SK-N-SH (cell line): Measurements from ENCODE around the gene ERMAP. TPM values are rescaled to one million over a fixed set of nuclear protein-coding genes. Genes with fewer than 3 reads are reported as not detected.
A peak's percentile ranks its signal among the peaks of the same experiment; 100 is the strongest.

ENCODE experiments used
- CTCF ChIA-PET: fragments of 300-600, 350-600 bp; formaldehyde crosslinking; extraction: SDS; loops from one replicate; lab custom pipeline; 2021; lab: Yijun Ruan, JAX
- POLR2A ChIA-PET: fragments of 350-600 bp; sonication (Branson Sonifier 250); formaldehyde crosslinking; extraction: SDS; loops from one replicate; lab custom pipeline; 2020; ENCODE audit warnings: antibody characterized with exemption, inconsistent platforms; lab: Yijun Ruan, JAX
- DNase-seq: peaks from one replicate; pipeline ENCODE4 v3.0.0; 2012
- H2AFZ ChIP-seq: fragments of 200-600 bp; sonication (generic); 2 replicates; pipeline ENCODE4 v1.8.1; 2016; ENCODE audit warnings: antibody characterized with exemption, mild to moderate bottlenecking, low read depth
- H3F3A ChIP-seq: fragments of 200-600 bp; sonication (generic); replicated peaks from 2 replicates; pipeline ENCODE3; 2016; ENCODE audit warnings: antibody characterized with exemption, mild to moderate bottlenecking; ENCODE audit not compliant: insufficient read depth
- H3K27ac ChIP-seq, 2 experiments: fragments of 200-500 bp in 1 of 2; fragments of 200-600 bp in 1 of 2; sonication (Bioruptor generic) in 1 of 2; sonication (generic), shearing (Covaris generic) in 1 of 2; 2 replicates each; pipeline versions ENCODE4 v1.5.1 to v1.6.1; 2014 to 2016; ENCODE audit warnings: low read depth in 2 of 2, inconsistent platforms in 1 of 2, low read length in 1 of 2, mild to moderate bottlenecking in 1 of 2, mixed read lengths in 1 of 2
- H3K27me3 ChIP-seq: fragments of 200-600 bp; sonication (generic), shearing (Covaris generic); 2 replicates; pipeline ENCODE4 v1.6.1; 2016; ENCODE audit warnings: mixed run types; ENCODE audit not compliant: insufficient read depth
- H3K36me3 ChIP-seq, 2 experiments: fragments of 200-500 bp in 1 of 2; fragments of 200-600 bp in 1 of 2; sonication (Bioruptor generic) in 1 of 2; sonication (generic) in 1 of 2; replicated peaks in 1 of 2; 2 replicates each; pipeline versions ENCODE3 to v1.5.1; 2014 to 2016; ENCODE audit warnings: low read length in 1 of 2, mild to moderate bottlenecking in 1 of 2; ENCODE audit not compliant: insufficient read depth in 2 of 2, control insufficient read depth in 1 of 2
- H3K4me1 ChIP-seq, 2 experiments: fragments of 200-500 bp in 1 of 2; fragments of 200-600 bp in 1 of 2; sonication (Bioruptor generic) in 1 of 2; sonication (generic), shearing (Covaris generic) in 1 of 2; 2 replicates each; pipeline versions ENCODE4 v1.5.1 to v1.6.1; 2014 to 2016; ENCODE audit warnings: low read depth in 1 of 2, low read length in 1 of 2, mixed run types in 1 of 2; ENCODE audit not compliant: insufficient read depth in 2 of 2, control insufficient read depth in 1 of 2
- H3K4me2 ChIP-seq: fragments of 200-600 bp; sonication (generic), shearing (Covaris generic); 2 replicates; pipeline ENCODE4 v1.6.1; 2017; ENCODE audit warnings: mixed run types
- H3K4me3 ChIP-seq, 2 experiments: fragments of 200-500 bp in 1 of 2; fragments of 200-600 bp in 1 of 2; sonication (Bioruptor generic) in 1 of 2; sonication (generic), shearing (Covaris generic) in 1 of 2; 2 replicates each; pipeline versions ENCODE4 v1.5.1 to v1.8.1; 2014 to 2016; ENCODE audit warnings: low read depth in 2 of 2, inconsistent platforms in 1 of 2, low read length in 1 of 2, mild to moderate bottlenecking in 1 of 2, mixed read lengths in 1 of 2, moderate library complexity in 1 of 2
- H3K79me2 ChIP-seq: fragments of 200-600 bp; sonication (generic); 2 replicates; pipeline ENCODE4 v1.8.1; 2017; ENCODE audit warnings: mild to moderate bottlenecking; ENCODE audit not compliant: insufficient read depth
- H3K9ac ChIP-seq: fragments of 200-600 bp; sonication (generic); 2 replicates; pipeline ENCODE4 v1.6.1; 2017; ENCODE audit warnings: mixed run types
- H3K9me2 ChIP-seq: fragments of 200-600 bp; sonication (generic); 2 replicates; pipeline ENCODE4 v1.6.1; 2017; ENCODE audit warnings: mixed run types
- H3K9me3 ChIP-seq: fragments of 200-600 bp; sonication (generic); 2 replicates; pipeline ENCODE4 v1.6.1; 2017; ENCODE audit warnings: mixed run types, mild to moderate bottlenecking, moderate library complexity
- H4K20me1 ChIP-seq: fragments of 200-600 bp; sonication (generic); 2 replicates; pipeline ENCODE4 v1.6.1; 2017; ENCODE audit warnings: mild to moderate bottlenecking, mixed run types; ENCODE audit not compliant: insufficient read depth
- CHD2 ChIP-seq: fragments of 150-350 bp; IDR thresholded peaks from 2 replicates; pipeline ENCODE4 v1.6.1; 2018; ENCODE audit warnings: low read length; ENCODE audit not compliant: partially characterized antibody
- EZH2phosphoT487 ChIP-seq: fragments of 200-600 bp; sonication (generic); IDR thresholded peaks from 2 replicates; pipeline ENCODE4 v1.6.1; 2017; ENCODE audit warnings: low read depth, mixed run types, mild to moderate bottlenecking, antibody characterized with exemption, moderate library complexity, borderline replicate concordance
- FOSL2 ChIP-seq: IDR thresholded peaks from 2 replicates; pipeline ENCODE4 v1.4.0; 2012; ENCODE audit warnings: low read depth, mild to moderate bottlenecking, moderate library complexity, borderline replicate concordance
- GABPA ChIP-seq: IDR thresholded peaks from 2 replicates; pipeline ENCODE4 v1.4.0; 2012; ENCODE audit warnings: low read depth, mild to moderate bottlenecking
- IRF3 ChIP-seq: fragments of 150-350 bp; IDR thresholded peaks from 2 replicates; pipeline ENCODE4 v1.6.1; 2016; ENCODE audit warnings: mild to moderate bottlenecking, low read depth, low read length
- JUND ChIP-seq: IDR thresholded peaks from 2 replicates; pipeline ENCODE4 v1.4.0; 2012
- MAX ChIP-seq: IDR thresholded peaks from 2 replicates; pipeline ENCODE4 v1.4.0; 2012; ENCODE audit warnings: low read depth
- MEF2A ChIP-seq: IDR thresholded peaks from 2 replicates; pipeline ENCODE4 v1.4.0; 2012; ENCODE audit warnings: low read depth, borderline replicate concordance
- MXI1 ChIP-seq: IDR thresholded peaks from 2 replicates; pipeline ENCODE4 v1.6.1; 2012; ENCODE audit warnings: mild to moderate bottlenecking, low read depth, low read length, improper control_type of control experiment
- NRF1 ChIP-seq: IDR thresholded peaks from 2 replicates; pipeline ENCODE4 v1.6.1; 2012; ENCODE audit warnings: low read depth, mild to moderate bottlenecking, low read length
- POLR2AphosphoS5 ChIP-seq: IDR thresholded peaks from 2 replicates; pipeline ENCODE4 v1.6.1; 2012; ENCODE audit warnings: low read depth, low read length
- RAD21 ChIP-seq: IDR thresholded peaks from 2 replicates; pipeline ENCODE4 v1.6.1; 2012; ENCODE audit warnings: mild to moderate bottlenecking, low read length
- RXRA ChIP-seq: IDR thresholded peaks from 2 replicates; pipeline ENCODE4 v1.4.0; 2012; ENCODE audit warnings: low read depth, mild to moderate bottlenecking, borderline replicate concordance
- TCF12 ChIP-seq: IDR thresholded peaks from 2 replicates; pipeline ENCODE4 v1.4.0; 2012
- TEAD4 ChIP-seq: IDR thresholded peaks from 2 replicates; pipeline ENCODE4 v1.4.0; 2012; ENCODE audit warnings: mild to moderate bottlenecking, borderline replicate concordance; ENCODE audit not compliant: insufficient read depth
- WGBS: methylation state at CpG from one replicate; pipeline ENCODE4 v1.1.6; 2017; ENCODE audit warnings: low lambda C conversion rate; 5-methylcytosine and 5-hydroxymethylcytosine counted together
- polyA plus RNA-seq, 3 experiments: library from polyadenylated mRNA; depleted of rRNA; stranded (reverse); fragments of >200 nt; gene quantifications; 2 replicates each; pipeline ENCODE4 v1.2.3, GENCODE V29; 2012
- TF ChIP-seq, protein P1 (sequence below): IDR thresholded peaks from 2 replicates; pipeline ENCODE4 v1.6.1; 2012; ENCODE audit warnings: mild to moderate bottlenecking, low read depth, low read length, moderate library complexity
- TF ChIP-seq, protein P2 (sequence below): IDR thresholded peaks from 2 replicates; pipeline ENCODE4; 2012

The ERMAP gene
- polyA plus RNA-seq, 1 of the 3 experiments (the other 2 are of a cell fraction) = 10.4 TPM

DNA sequence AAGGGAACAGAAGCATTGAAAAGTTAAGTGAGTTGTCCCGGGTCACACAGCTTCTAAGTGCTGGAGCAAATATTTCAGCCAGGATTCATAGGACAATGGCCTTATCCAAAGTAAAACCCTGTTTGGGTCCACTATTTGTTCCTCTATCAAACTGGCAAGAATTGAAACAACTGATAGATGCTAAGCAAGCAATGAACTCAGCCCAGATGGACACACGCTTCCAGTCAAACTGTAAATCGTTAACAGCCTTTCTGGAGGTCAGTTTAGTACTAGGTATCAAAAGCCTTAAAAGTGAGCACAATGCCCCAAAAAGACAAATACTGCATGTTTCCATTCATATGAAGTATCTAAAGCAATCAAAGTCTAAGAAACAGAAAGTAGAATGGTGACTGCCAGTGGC lies 1.1 kb downstream of the ERMAP start:
- Histone ChIP-seq H3F3A (peaks cover 5% of the 10 kb centered on the region), H3K4me1 (peaks cover 13 to 14% of the 10 kb centered on the region in 2 experiments; a peak in 2 of 4 replicates), H3K27me3 (no peaks in the 10 kb centered on the region), H3K27ac (no peak overlapping the region), H2AFZ (no peak overlapping the region), H3K4me2 (peak overlapping the region; percentile 76), H3K9me2 (no peaks in the 10 kb centered on the region), H3K79me2 (peaks cover 30% of the 10 kb centered on the region), H3K4me3 (peak overlapping the region; percentile 76 to 85; a peak in 2 of 4 replicates), H3K9ac (peak overlapping the region; percentile 98; the same call in 1 of the 2 replicates), H3K36me3 (peaks cover 0 to 11% of the 10 kb centered on the region in 2 experiments), H3K9me3 (no peaks in the 10 kb centered on the region), H4K20me1 (no peaks in the 10 kb centered on the region; the same call in 1 of the 2 replicates)
- 98% methylated on average over 3 of the region's 3 CpGs for WGBS
- POLR2A ChIA-PET = interaction anchor here (0.6 to 1.2 kb wide), 4 partner anchors 11 to 28 kb away, joined by 3 to 5 read pairs (median 3); partner anchors contain the start of gene ZNF691
- no peak for DNase-seq
- CTCF ChIA-PET = interaction anchor here (1.1 to 1.5 kb wide), 2 partner anchors 35 to 95 kb away, joined by 3 to 6 read pairs; no protein-coding TSS in a partner anchor
- no peak for TF ChIP-seq TCF12
- TF ChIP-seq CHD2 = no peak
- no peak for TF ChIP-seq NRF1
- no peak for TF ChIP-seq FOSL2
- TF ChIP-seq GABPA = no peak
- TF ChIP-seq, protein P1, sequence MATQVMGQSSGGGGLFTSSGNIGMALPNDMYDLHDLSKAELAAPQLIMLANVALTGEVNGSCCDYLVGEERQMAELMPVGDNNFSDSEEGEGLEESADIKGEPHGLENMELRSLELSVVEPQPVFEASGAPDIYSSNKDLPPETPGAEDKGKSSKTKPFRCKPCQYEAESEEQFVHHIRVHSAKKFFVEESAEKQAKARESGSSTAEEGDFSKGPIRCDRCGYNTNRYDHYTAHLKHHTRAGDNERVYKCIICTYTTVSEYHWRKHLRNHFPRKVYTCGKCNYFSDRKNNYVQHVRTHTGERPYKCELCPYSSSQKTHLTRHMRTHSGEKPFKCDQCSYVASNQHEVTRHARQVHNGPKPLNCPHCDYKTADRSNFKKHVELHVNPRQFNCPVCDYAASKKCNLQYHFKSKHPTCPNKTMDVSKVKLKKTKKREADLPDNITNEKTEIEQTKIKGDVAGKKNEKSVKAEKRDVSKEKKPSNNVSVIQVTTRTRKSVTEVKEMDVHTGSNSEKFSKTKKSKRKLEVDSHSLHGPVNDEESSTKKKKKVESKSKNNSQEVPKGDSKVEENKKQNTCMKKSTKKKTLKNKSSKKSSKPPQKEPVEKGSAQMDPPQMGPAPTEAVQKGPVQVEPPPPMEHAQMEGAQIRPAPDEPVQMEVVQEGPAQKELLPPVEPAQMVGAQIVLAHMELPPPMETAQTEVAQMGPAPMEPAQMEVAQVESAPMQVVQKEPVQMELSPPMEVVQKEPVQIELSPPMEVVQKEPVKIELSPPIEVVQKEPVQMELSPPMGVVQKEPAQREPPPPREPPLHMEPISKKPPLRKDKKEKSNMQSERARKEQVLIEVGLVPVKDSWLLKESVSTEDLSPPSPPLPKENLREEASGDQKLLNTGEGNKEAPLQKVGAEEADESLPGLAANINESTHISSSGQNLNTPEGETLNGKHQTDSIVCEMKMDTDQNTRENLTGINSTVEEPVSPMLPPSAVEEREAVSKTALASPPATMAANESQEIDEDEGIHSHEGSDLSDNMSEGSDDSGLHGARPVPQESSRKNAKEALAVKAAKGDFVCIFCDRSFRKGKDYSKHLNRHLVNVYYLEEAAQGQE = no peak
- no peak for TF ChIP-seq POLR2AphosphoS5
- no peak for TF ChIP-seq IRF3
- TF ChIP-seq EZH2phosphoT487 = no peak
- TF ChIP-seq MEF2A = no peak
- no peak for TF ChIP-seq TEAD4
- no peak for TF ChIP-seq MXI1
- TF ChIP-seq, all 33 proteins: peak for 0

DNA sequence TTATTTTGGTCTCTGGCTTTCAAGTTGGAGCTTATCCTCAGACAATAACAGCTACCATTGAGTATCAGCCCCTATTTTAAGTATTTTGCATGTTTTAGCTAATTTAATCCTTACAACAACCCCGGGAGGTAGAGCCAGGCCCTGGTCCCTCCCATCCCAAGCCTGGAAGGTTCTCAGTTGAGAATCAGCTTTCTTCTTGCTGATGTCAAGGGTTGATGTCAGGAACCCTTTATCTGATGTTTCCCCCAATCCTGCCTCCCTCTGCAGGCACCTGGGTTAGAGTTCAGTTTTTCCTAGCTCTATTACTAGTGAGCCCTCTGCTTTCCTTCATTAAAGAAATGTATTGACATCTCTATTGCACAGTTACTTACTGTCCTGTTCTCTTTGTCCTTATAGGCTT lies 3.9 kb downstream of the ERMAP start:
- 82% methylated on average over 1 of the region's 1 CpG for WGBS
- CTCF ChIA-PET = interaction anchor here (0.6 to 3.4 kb wide), 2 partner anchors 25 to 253 kb away, joined by 3 to 13 read pairs; partner anchors contain the start of gene ZNF691
- peaks cover 0 to 4% of the 10 kb centered on the region in 2 experiments for H3K36me3 ChIP-seq
- no peak overlapping the region for H3K4me2 ChIP-seq
- H3K9ac ChIP-seq = no peak overlapping the region
- peaks cover 5% of the 10 kb centered on the region for H3F3A ChIP-seq
- no peak for DNase-seq
- no peaks in the 10 kb centered on the region for H3K27me3 ChIP-seq
- H3K27ac ChIP-seq = no peak overlapping the region
- H2AFZ ChIP-seq = no peak overlapping the region
- H3K79me2 ChIP-seq = peaks cover 30% of the 10 kb centered on the region
- peaks cover 23 to 27% of the 10 kb centered on the region in 2 experiments; a peak in 3 of 4 replicates for H3K4me1 ChIP-seq
- no peaks in the 10 kb centered on the region; the same call in 1 of the 2 replicates for H4K20me1 ChIP-seq
- POLR2A ChIA-PET = no interaction called here
- H3K9me2 ChIP-seq = no peaks in the 10 kb centered on the region
- H3K4me3 ChIP-seq = no peak overlapping the region
- no peak for TF ChIP-seq MAX
- no peak for TF ChIP-seq RAD21
- TF ChIP-seq, protein P2, sequence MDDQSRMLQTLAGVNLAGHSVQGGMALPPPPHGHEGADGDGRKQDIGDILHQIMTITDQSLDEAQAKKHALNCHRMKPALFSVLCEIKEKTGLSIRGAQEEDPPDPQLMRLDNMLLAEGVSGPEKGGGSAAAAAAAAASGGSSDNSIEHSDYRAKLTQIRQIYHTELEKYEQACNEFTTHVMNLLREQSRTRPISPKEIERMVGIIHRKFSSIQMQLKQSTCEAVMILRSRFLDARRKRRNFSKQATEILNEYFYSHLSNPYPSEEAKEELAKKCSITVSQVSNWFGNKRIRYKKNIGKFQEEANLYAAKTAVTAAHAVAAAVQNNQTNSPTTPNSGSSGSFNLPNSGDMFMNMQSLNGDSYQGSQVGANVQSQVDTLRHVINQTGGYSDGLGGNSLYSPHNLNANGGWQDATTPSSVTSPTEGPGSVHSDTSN = no peak
- TF ChIP-seq, protein P1 = no peak
- no peak for TF ChIP-seq RXRA
- no peak for TF ChIP-seq GABPA
- TF ChIP-seq JUND = no peak
- H3K9me3 ChIP-seq = no peaks in the 10 kb centered on the region
